Lower lobe of right lung (tissue), 2 donors: Measurements from ENCODE around the gene SFTPB. TPM values are rescaled to one million over a fixed set of nuclear protein-coding genes. Genes with fewer than 3 reads are reported as not detected.

ENCODE experiments used
- ATAC-seq, 2 donors: fragments of 200-7000 bp; cut with Tn5 transposase; one replicate each; pipeline ENCODE4 v1.9.1; 2020 to 2022; ENCODE audit warnings: mild to moderate bottlenecking in 2 of 2, moderate library complexity in 2 of 2
- DNase-seq: peaks from one replicate; pipeline ENCODE4 v3.0.0-alpha.2; 2020
- H3K27ac ChIP-seq: fragments of 200-600 bp; one replicate; pipeline ENCODE4 v1.8.0; 2022
- H3K27me3 ChIP-seq: fragments of 200-600 bp; one replicate; pipeline ENCODE4 v1.8.0; 2022; ENCODE audit warnings: low read depth
- H3K36me3 ChIP-seq: fragments of 200-600 bp; one replicate; pipeline ENCODE4 v1.8.0; 2022; ENCODE audit warnings: mild to moderate bottlenecking
- H3K4me1 ChIP-seq: fragments of 200-600 bp; one replicate; pipeline ENCODE4 v1.8.0; 2022
- H3K4me3 ChIP-seq: fragments of 200-600 bp; one replicate; pipeline ENCODE4 v1.8.0; 2022; ENCODE audit warnings: mild to moderate bottlenecking
- H3K9me3 ChIP-seq: fragments of 200-600 bp; one replicate; pipeline ENCODE4 v1.8.0; 2022
- intact Hi-C: fragments of 100-400 bp; cut with DNase I; formaldehyde crosslinking; loops from one replicate; pipeline ENCODE4 v1.11.0; 2022
- total RNA-seq: library from RNA; stranded (reverse); fragmentation: NEBNext Ultra II Directional; extraction: Animal tissue kit (Norgen Biotek cat#: 25700); gene quantifications from one replicate; pipeline ENCODE4 v1.2.1, GENCODE V29; 2021
- TF ChIP-seq, protein P1 (sequence below): fragments of 200-600 bp; IDR thresholded peaks from one replicate; pipeline ENCODE4 v1.8.0; 2022; ENCODE audit warnings: antibody characterized with exemption, mild to moderate bottlenecking
- donor health status: DM: no; HTN: yes; CAD: no; lungs with severe emphysema.

The SFTPB gene
- total RNA-seq, 1 donor from 2014 or later = 12,584 TPM

DNA sequence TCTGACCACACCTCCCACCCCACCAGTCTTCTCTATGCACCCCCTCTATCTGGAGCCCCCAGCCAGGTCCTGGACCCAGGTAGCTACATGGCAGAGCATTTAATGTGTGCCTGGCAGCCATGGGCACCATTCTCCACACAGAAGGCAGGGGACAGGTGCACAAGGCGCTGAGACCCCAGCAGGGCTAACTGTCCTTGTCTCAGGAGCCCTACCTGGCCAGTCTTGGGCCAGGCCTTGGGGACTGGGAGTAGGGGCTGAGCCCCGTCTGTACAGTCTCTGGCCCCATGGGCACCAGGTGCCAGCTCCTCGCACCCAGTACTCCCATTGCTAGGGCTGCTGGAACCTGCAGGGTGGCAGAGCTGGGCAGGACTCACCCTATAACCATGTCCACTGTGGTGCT lies 29.1 kb upstream of the SFTPB start:
- ATAC-seq (no peak), DNase-seq (no peak)
- no peaks in the 10 kb centered on the region for H3K27me3 ChIP-seq
- no peak overlapping the region for H3K4me3 ChIP-seq
- no peaks in the 10 kb centered on the region for H3K4me1 ChIP-seq
- H3K36me3 ChIP-seq = no peaks in the 10 kb centered on the region
- intact Hi-C loops = no loop called here
- no peak overlapping the region for H3K27ac ChIP-seq
- TF ChIP-seq, protein P1, sequence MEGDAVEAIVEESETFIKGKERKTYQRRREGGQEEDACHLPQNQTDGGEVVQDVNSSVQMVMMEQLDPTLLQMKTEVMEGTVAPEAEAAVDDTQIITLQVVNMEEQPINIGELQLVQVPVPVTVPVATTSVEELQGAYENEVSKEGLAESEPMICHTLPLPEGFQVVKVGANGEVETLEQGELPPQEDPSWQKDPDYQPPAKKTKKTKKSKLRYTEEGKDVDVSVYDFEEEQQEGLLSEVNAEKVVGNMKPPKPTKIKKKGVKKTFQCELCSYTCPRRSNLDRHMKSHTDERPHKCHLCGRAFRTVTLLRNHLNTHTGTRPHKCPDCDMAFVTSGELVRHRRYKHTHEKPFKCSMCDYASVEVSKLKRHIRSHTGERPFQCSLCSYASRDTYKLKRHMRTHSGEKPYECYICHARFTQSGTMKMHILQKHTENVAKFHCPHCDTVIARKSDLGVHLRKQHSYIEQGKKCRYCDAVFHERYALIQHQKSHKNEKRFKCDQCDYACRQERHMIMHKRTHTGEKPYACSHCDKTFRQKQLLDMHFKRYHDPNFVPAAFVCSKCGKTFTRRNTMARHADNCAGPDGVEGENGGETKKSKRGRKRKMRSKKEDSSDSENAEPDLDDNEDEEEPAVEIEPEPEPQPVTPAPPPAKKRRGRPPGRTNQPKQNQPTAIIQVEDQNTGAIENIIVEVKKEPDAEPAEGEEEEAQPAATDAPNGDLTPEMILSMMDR = no peak
- no peaks in the 10 kb centered on the region for H3K9me3 ChIP-seq

DNA sequence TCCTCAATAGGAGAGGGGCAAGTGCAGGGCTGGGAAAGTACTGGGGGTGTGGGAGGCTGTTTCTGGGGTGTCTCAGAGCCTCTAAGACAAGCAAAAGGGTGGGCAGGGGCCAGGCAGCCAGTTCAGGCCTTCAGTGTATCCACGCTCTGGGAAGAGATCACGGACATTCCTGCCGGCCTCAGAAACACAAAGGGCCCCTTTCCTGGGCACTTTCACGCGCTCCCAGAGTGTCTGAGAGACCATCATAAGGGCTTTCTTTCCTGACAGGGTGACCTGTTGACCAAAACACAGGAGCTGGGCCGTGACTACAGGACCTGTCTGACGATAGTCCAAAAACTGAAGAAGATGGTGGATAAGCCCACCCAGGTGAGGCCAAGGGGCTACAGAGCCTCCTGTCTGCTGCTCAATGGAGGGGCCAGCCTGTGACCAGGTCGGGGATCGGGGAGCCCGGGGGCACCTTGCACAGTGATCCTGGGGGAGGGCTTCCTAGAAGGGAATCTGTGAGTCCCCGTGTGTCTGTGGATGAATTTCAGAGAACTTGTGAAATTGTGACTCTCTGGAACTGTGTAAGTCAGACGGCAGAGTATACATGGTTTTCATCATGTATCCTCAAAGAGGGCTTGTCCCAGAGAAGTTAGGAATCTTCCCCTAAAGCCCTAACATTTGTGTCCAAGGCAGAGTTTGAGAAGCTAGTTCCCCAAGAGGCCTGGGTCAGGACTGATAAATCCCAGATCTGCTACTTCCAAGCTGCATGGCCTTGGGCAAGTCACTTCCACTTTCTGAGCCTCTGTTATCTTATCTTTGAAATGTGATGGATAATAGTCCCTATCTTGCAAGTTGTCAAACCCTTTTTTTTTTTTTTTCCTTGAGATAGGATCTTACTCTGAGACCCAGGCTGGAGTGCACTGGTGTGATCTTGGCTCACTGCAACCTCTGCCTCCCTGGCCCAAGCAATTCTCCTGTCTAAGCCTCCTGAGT lies 28.0 kb upstream of the SFTPB start:
- DNase-seq (no peak), ATAC-seq (no peak)
- TF ChIP-seq, protein P1 = no peak
- H3K4me1 ChIP-seq = no peaks in the 10 kb centered on the region
- no peaks in the 10 kb centered on the region for H3K27me3 ChIP-seq
- H3K27ac ChIP-seq = no peak overlapping the region
- no peaks in the 10 kb centered on the region for H3K36me3 ChIP-seq
- no peak overlapping the region for H3K4me3 ChIP-seq
- no peaks in the 10 kb centered on the region for H3K9me3 ChIP-seq
- intact Hi-C loops = no loop called here

DNA sequence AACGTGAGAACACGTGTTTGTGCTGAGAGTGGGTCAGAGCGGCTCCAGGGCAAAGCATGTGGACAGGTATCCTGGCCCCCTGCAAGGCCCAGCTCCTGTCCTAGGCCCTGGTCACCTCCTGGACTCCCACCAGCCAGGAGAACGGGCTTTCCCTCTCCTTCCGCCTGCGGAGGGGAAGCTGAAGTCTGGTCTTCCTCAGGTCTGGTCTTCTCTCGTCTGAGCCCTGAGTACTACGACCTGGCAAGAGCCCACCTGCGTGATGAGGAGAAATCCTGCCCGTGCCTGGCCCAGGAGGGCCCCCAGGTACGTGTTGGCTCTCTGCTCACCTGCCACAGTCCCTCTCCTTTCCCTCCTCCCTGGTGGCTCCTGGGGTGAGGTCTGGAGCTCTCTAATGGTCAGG lies 27.1 kb upstream of the SFTPB start:
- no peaks in the 10 kb centered on the region for H3K9me3 ChIP-seq
- no peaks in the 10 kb centered on the region for H3K27me3 ChIP-seq
- ATAC-seq = peak in 1 of 2 donors; percentile 14
- H3K36me3 ChIP-seq = no peaks in the 10 kb centered on the region
- intact Hi-C loops = no loop called here
- H3K27ac ChIP-seq = no peak overlapping the region
- H3K4me1 ChIP-seq = no peaks in the 10 kb centered on the region
- no peak overlapping the region for H3K4me3 ChIP-seq
- TF ChIP-seq, protein P1 = no peak
- no peak for DNase-seq

DNA sequence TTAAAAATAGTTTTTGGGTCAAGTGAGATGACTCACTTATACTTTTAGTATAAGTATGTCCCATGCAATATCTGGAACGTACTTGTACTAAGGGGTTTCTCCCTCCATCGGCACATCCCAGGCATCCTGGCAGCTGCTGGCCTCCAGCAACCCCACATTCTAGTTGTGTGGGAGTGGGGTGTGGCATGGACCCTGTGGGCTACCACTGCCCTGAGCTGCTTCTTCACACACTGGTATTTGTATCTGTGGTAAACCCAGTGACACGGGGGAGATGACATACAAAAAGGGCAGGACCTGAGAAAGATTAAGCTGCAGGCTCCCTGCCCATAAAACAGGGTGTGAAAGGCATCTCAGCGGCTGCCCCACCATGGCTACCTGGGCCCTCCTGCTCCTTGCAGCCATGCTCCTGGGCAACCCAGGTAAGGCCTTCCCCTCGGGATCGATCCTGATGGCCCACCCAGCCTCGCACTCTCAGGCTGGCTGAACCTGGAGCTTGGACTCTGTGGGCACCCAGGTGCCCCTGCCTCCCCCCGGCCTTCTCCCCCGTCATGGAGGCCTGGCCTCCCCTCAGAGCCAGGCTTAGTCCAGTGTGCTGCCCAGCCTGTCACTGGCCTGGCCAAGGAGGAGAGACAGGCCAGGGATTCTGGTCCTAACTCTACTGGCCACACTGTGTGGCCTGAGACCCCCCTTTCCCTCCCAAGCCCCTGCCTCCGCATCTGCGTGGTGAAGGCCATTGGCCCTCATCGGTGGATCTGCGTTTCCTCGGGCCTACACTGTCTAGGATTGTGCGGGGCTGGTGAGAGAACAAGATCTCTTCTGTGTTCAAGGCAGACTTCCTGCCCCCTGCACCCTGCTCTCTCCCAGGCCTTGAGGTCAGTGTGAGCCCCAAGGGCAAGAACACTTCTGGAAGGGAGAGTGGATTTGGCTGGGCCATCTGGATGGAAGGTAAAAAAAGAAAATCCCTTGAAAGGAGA lies 26.3 kb upstream of the SFTPB start, which contains the start of gene GNLY:
TSS of gene GNLY (plus strand) at position 307 of the 974 bp plus-strand sequence. CDS start at position 368, 61 bp downstream.
- Histone ChIP-seq H3K36me3 (no peaks in the 10 kb centered on the region), H3K9me3 (no peaks in the 10 kb centered on the region), H3K27me3 (no peaks in the 10 kb centered on the region), H3K4me3 (no peak within 1 kb of the TSS), H3K4me1 (no peaks in the 10 kb centered on the region), H3K27ac (no peak within 1 kb of the TSS)
- TF ChIP-seq, protein P1 = no peak
- DNase-seq (no peak), ATAC-seq (peak; percentile 16 to 40)
- intact Hi-C loops = no loop called here

DNA sequence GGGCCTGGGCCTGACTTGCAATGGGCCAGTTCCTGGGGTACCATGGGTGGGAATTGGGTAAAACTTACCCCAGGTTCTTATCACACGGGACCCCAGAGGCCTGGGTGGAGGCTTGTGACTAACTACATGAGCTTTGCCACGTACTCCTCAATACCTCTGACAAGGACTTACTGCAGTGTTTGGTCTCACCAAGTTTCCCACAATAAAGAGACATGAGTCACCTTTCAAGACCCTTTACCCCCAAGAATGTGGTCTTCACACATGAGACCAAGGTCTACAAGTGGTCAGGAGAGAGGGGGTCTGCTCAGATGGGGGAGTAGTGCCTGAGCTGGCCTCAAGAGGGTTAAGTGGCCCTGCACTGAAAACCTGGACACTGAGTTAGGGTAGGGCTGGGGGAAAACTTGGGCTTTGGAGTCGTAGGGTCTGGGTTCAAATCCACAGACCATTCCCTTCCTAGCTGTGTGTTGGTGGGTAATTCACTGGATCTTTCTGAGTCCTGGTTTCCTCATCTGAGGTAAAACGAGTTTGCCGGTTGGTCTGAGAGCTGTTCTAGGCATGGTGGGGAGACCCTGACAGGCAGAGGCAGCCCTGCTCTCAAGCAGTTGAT lies 24.1 kb upstream of the SFTPB start:
- Histone ChIP-seq H3K27ac (no peak overlapping the region), H3K27me3 (no peaks in the 10 kb centered on the region), H3K4me3 (no peak overlapping the region), H3K4me1 (no peaks in the 10 kb centered on the region), H3K9me3 (no peaks in the 10 kb centered on the region), H3K36me3 (no peaks in the 10 kb centered on the region)
- TF ChIP-seq, protein P1 = no peak
- intact Hi-C loops = no loop called here
- DNase-seq = no peak
- no peak for ATAC-seq
